H4 (cell line): ENCODE measurements around the gene ISX. TPM values are rescaled to one million over a fixed set of nuclear protein-coding genes. Genes with fewer than 3 reads are reported as not detected.
A peak's percentile ranks its signal among the peaks of the same experiment; 100 is the strongest.

Source experiments
- DNase-seq: peaks from one replicate; pipeline ENCODE4 v3.0.0-alpha.2; 2015; ENCODE audit warnings: low spot score
- total RNA-seq: library from RNA; depleted of rRNA; stranded (reverse); fragments of >200 nt; shearing (Covaris generic); gene quantifications from 2 replicates; pipeline ENCODE4 v1.2.3, GENCODE V29; 2014; rRNA removed

Gene ISX
- total RNA-seq, 1 experiment from 2014 or later, result not detected

- no peak for DNase-seq
Measured at GRCh38 chr22:35111244-35111643, 45.3 kb downstream of the ISX start.

DNA sequence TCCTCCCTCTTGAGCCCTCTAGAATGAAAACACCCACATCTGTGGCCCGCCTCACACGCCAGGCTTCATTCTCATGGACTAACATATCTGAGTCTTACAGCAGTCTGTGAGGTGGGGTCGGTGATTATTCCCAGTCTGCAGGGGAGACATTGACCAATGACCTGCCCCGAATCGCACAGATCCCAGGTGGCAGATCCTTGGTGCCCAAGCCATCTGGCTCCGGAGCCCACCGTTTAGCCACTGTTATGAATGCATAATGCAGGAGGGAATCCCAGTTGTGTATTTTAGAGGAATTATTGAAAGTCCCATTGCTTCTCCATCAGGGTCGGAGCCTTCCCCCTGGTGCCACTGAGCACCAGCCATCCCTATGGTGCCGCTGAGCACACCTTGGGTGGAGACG is 47.4 kb downstream of the ISX start:
- DNase-seq, result no peak

- DNase-seq, result no peak
Measured at GRCh38 chr22:35114131-35114980, 48.4 kb downstream of the ISX start.

- no peak for DNase-seq
Measured at GRCh38 chr22:35115515-35115914, 49.6 kb downstream of the ISX start.

DNA sequence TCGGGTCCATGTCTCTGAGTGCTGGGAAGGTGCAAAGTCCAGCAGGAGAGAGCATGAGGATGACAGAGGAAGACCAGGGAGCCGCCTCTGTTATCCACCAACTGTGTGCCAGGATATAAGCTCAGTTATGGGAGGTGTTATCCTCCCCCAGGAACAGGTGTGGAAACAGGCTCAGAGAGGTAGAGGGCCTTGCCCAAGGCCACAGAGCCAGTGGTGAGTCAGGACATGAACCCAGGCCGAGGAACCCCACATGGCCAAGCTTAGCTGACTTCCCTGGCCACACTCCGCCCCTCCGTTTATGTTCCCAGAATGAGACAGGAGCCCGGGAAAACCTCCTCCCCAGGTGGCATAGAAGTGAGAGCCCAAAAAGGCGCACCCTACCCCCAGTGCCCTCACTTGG is 50.3 kb downstream of the ISX start:
- DNase-seq, result no peak

- DNase-seq, result no peak
Measured at GRCh38 chr22:35116817-35117216, 50.9 kb downstream of the ISX start.

- DNase-seq, result no peak
Measured at GRCh38 chr22:35119494-35119893, 53.5 kb downstream of the ISX start.

GRCh38 chr22:35124691-35125219 is 58.8 kb downstream of the ISX start:
- DNase-seq, result no peak

- DNase-seq, result no peak
Measured at GRCh38 chr22:35126993-35127392, 61.0 kb downstream of the ISX start.

- DNase-seq, result no peak
Measured at GRCh38 chr22:35128637-35129036, 62.7 kb downstream of the ISX start.

DNA sequence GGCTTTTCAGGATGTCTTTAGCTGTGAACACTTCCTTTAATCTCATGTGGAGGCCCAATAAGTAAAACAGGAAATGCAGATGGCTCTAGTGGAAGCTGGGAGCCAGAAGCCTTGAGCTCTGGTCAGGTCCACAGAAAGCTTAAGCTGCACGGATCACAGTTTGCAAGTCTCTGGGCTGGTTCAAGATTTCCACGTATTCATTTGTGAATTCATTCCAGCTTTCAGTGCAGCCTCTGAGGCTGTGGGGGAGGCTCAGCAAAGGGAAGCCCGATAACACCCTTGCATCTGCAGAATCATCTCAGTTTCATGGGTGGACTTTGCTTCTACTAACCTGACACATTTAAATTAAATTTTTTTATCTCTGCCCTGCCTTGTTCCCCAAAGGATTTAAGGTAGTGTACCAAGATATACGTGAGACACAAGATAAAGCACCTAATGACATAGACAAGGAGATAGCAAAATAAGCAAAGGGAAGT is 65.6 kb downstream of the ISX start:
- no peak for DNase-seq

DNA sequence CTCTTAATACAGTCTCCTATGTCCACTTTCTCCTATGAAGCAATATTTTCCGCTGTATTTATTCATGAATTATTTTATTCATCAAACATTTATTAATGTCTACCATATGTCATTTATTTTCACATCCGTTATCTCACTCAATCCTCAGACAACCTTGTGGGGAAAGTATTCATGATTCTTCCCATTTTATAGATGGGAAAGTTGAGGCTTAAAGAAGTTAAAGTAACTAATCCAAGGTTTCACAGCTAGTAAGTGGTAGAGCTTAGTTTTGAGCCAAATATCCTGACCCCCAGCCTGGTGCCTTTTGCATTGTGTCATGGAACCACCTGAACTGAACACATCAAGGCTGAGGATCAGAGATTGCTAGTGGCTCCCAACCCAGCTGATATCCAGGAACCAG is 66.6 kb downstream of the ISX start:
- no peak for DNase-seq

DNA sequence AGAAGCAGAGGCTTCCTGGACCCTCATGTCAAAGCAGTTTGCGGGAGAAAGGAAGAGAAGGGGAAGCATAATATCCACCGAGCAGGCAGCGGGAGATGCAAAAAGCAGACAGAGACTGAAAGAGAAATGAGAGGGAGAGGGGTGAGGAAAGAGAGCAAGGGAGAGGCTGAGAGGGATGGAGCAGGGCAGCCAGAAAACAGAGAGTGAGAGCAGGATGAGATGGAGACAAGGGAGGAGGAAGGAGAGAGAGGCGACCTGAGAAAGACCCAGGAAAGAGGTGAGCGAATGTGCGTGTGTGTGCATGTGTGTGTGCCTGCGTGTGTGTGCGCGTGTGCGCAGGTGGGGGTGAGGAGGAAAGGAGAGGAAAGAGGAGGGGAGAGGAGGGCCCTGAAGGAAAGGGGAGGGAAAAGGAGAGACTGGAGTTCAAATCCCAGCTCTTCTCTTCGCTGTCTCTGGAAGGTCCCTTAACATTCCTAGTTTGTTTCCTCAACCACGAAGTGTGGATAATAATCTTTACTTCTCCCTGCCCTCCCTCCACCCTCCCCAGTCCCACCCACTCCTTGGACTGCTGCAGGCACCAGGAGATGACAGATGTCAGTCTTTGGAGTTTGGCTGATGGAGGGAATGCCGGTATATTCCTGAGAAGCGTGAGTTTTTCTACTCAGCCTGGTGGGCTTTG is 67.9 kb downstream of the ISX start:
- DNase-seq, result no peak

- no peak for DNase-seq
Measured at GRCh38 chr22:35134637-35135036, 68.7 kb downstream of the ISX start.

GRCh38 chr22:35135165-35135564 is 69.2 kb downstream of the ISX start:
- DNase-seq, result peak; percentile 42

Other genes with a start within 250 kb of the ISX start
- gene HMGXB4, start 191.3 kb downstream of the ISX start, total RNA-seq, result 3.3 and 10.2 TPM in 2 replicates
- gene TOM1, start 233.7 kb downstream of the ISX start, total RNA-seq, result 29.8 and 49.1 TPM in 2 replicates